Fibroblast of skin of left quadriceps (primary cell): ENCODE results near the gene UBTF.

ENCODE experiments used
- DNase-seq, 2 experiments: peaks; one replicate each; pipeline ENCODE4 v3.0.0-alpha.2; 2013; ENCODE audit warnings: low read depth in 2 of 2

The UBTF gene

DNA sequence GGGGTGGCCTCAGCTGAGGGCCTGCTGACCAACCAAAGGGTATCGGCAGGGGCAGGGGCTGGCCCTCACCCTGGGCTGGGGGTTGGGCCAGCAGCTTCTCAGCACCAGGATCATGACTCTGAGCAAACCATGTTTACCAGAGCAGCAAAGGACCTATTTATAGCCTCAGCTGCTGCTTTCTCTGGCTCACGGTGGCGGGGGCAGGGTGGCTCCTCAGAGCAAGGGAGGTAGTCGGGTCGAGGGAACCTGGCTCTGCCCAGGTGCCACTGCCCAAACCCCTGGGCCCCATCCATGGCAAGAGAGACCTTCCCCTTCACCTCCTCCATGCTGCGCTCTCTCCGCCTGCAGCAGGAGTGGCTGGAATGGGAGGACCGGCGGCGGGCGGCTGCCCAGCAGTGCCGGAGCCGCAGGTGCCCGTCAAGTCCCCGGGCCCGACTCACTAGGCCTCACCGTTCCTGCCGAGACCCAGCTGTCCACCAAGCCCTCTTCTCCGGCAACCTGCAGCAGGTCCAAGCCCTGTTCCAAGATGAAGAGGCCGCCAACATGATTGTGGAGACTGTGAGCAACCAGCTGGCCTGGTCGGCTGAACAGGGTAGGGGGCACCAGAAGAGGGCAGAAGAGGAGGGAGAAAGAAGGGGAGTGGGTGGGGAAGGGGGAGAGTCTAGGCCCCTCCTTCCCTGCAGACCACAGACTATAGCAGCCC lies 48.8 kb downstream of the UBTF start, which contains the start of gene ASB16:
ASB16 (plus strand) TSS at position 206 of the 703 bp plus-strand sequence; CDS start at position 292, 86 bp downstream.
- DNase-seq, result no peak

DNA sequence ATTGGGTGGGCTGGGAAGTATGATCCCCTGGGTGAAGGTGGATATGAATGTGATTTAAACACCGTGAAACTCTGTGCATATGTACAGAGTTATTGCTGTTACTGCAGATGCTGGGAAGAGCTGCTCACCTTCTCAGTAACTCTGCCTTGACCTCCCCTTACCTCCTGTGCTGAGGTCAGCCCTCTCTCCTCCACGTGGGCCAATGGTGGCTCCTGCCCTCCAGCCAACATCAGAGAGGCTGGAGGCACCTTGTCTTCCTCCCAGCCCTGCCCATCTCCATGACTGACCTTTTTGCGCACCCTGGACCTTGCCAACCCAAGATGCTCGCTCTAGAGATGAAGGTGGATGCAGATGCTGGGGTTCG lies 49.4 kb downstream of the UBTF start:
- DNase-seq, result no peak

DNA sequence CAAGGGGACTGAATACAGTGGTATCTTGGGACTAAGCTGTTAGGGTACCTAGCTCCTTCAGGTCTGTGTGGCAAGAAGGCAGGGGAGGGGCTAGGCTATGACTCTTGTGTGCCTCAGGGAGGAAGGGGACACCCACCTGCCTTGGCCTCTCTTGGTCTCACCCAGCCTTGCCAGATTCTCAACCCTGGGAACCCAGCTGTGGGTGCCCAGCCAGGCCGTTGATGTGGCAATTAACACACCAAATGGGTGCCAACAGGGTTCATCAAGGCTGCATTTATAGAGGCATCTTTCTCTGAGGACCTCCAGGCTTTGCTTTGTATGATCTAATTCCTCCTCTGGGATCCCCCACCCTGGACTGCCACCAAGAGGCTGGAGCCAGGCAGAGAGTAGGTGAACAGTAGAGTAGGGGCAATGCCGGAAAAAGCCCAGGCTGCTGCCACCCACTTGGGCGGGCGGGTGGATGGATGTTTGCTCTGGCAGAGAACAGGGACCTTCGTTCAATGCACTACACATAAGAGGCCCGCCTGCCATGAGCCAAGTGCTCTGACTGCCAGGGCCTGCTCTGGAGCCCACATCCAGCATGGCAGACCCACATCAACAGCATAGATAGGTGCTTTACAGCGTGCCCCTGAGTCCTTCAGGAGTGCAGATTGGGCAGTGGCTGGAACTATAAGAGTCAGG lies 52.2 kb downstream of the UBTF start:
- no peak for DNase-seq

DNA sequence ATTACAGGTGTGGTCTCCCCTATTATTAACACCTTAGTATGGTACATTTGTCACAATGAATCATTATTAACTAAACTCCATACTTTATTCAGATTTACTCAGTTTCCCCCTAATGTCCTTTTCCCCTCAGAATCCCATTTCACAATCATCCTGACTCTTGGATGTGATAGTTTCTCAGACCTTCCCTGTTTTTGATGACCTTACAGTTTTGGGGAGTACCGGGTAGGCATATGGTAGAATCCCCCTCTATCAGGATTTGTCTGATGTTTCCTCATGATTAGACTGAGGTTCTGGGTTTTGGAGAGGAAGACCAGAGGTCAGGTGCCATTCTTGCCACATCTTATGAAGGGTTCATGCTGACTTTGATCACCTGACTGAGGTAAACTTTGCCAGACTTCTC lies 55.0 kb downstream of the UBTF start:
- DNase-seq, result no peak

DNA sequence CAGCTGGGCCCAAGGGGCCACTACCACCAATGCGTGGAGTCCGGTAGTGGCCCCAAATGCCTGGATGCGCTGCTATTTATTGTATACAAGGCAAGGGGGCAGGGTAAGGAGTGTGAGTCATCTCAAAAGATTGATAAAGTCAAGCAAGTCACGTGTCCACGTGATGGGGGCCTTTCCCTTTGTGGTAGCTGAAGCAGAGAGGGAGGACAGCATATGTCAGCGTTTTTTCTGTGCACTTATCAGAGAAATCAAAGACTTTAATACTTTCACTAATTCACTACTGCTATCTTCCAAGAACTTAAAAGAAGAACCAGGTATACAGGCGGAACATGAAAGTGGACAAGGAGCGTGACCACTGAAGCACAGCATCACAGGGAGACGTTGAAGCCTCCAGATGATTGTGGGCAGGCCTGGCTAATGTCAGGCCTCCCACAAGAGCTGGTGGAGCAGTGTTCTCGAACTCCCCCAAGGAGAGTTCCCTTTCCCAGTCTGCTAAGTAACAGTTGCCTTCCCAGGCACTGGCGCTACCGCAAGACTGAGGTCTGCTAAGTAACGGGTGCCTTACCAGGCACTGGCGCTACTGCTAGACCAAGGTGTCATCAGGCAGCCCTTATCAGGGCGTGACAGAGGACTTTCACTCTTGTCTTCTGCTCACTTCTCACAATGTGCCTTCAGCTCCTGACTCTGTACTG lies 59.8 kb downstream of the UBTF start:
- DNase-seq, result no peak

DNA sequence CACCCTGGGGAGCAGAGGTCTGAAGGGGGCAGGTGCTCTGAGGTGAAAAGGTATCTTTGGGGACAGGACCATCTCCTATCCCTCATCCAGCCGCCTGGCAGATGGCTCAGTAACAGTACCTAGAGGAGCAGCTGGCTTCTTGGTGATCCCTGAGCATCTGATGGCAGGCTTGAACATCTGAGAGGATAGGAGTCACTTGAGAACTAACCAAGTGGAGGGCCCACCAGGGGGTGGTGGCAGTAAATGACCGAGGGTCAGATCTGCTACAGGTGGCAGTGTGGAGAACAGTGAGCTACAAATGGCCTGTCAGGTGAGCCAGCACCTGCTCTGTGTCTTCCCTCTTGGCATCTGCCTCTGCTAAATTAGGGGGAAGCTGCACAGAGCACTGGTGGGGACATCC lies 64.0 kb downstream of the UBTF start:
- DNase-seq, result no peak
